Body of pancreas (tissue), 4 donors: ENCODE results near the gene SMYD4.

Source experiments
- POLR2A ChIP-seq, 3 donors: fragments of 450-650 bp; IDR thresholded peaks; one replicate each; pipeline ENCODE4 v1.6.1; 2016; ENCODE audit warnings: antibody characterized with exemption in 3 of 3, mild to moderate bottlenecking in 2 of 3
- TF ChIP-seq, protein P1 (sequence below), 7 experiments: fragments of 450-650 bp in 4 of 7; fragments of 200-600 bp in 3 of 7; sonication (generic) in 3 of 7; IDR thresholded peaks; one replicate each; pipeline ENCODE4 v1.5.1; 2016 to 2019; ENCODE audit warnings: antibody characterized with exemption in 7 of 7

DNA sequence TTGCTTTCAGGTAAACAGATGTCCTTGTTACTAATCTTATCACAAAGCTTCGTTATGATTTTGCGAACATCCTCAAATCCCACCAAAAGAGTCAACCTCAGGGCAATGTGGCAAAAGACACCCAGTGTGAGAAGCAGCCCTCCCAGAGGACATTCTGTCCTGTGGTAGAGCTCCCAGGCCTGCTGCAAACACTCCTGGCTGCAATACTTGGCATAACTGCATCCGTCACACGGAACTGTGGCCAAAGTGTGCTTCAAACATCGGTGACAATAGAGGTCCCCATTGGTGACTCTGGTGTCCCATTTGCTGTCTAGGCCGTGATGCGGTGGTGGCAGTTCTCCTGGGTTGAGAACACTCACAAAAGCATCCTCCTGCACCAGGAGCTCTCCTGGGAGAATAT lies 29.5 kb downstream of the SMYD4 start:
- TF ChIP-seq, protein P1, sequence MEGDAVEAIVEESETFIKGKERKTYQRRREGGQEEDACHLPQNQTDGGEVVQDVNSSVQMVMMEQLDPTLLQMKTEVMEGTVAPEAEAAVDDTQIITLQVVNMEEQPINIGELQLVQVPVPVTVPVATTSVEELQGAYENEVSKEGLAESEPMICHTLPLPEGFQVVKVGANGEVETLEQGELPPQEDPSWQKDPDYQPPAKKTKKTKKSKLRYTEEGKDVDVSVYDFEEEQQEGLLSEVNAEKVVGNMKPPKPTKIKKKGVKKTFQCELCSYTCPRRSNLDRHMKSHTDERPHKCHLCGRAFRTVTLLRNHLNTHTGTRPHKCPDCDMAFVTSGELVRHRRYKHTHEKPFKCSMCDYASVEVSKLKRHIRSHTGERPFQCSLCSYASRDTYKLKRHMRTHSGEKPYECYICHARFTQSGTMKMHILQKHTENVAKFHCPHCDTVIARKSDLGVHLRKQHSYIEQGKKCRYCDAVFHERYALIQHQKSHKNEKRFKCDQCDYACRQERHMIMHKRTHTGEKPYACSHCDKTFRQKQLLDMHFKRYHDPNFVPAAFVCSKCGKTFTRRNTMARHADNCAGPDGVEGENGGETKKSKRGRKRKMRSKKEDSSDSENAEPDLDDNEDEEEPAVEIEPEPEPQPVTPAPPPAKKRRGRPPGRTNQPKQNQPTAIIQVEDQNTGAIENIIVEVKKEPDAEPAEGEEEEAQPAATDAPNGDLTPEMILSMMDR (IDR thresholded peaks at IDR 0.05): no peak
- no peak for TF ChIP-seq POLR2A (IDR thresholded peaks at IDR 0.05)
